KG1 (cell line): ENCODE measurements around the gene TXNRD1.
"Not testable (repeated sequence)": the region's sequence is repeated elsewhere in the genome, so short reads cannot be mapped to it uniquely, and the experiment has no call there.

ENCODE experiments used
- DNase-seq: peaks from one replicate; lab custom pipeline; 2025; lab: John Stamatoyannopoulos, UW

TXNRD1 gene

DNA sequence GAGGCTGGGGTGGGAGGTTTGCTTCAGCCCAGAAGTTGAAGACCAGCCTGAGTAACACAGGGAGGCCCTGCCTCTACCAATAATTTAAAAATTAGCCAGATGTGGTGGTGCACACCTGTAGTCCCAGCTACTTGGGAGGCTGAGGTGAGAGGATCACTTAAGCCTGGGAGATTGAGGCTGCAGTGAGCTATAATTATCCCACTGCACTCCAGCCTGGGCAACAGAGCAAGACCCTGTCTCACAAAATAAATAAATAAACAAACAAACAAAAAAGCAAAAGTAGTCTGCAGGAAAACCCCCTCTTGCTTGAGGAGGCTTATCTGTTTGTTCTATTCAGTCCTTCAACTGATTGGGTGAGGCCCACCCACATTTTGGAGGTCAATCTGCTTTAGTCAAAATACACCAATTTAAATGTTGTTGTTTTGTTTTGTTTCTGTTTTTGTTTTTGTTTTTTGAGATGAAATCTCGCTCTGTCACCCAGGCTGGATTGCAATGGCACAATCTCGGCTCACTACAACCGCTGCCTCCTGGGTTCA lies 24.9 kb upstream of the TXNRD1 start:
- no peak for DNase-seq

DNA sequence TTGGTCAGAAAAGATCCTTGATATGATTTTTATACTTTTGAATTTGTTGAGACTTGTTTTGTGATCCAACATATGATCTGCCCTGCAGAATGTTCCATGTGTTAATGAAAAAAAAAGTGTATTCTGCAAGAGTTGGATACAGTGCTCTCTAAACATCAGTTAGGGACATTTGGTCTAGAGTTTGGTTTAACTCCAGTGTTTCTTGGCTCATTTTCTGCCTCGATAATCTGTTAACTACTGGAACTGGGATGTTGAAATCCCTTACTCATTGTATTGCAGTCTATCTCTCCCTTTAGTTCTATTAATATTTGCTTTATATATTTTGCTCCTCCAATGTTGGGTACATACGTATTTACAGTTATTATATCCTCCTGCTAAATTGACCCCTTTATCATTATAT lies 18.3 kb upstream of the TXNRD1 start:
- no peak for DNase-seq

DNA sequence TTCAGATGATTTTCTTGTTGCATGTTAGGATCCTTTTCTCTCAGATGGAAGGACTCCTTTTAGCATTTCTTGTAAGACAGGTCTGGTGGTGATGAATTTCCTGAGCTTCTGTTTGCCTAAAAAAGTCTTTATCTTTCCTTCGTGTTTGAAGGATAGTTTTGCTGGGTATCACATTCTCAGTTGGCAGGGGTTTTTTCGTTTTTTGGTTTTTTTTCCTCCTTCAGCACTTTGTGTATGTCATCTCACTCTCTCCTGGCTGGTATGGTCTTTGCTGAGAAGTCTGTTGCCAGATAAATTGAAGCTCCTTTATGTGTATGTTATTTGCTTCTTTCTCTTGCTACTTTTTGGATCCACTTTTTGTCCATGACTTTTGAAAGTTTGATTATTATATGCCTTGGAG lies 15.6 kb upstream of the TXNRD1 start:
- no peak for DNase-seq

DNA sequence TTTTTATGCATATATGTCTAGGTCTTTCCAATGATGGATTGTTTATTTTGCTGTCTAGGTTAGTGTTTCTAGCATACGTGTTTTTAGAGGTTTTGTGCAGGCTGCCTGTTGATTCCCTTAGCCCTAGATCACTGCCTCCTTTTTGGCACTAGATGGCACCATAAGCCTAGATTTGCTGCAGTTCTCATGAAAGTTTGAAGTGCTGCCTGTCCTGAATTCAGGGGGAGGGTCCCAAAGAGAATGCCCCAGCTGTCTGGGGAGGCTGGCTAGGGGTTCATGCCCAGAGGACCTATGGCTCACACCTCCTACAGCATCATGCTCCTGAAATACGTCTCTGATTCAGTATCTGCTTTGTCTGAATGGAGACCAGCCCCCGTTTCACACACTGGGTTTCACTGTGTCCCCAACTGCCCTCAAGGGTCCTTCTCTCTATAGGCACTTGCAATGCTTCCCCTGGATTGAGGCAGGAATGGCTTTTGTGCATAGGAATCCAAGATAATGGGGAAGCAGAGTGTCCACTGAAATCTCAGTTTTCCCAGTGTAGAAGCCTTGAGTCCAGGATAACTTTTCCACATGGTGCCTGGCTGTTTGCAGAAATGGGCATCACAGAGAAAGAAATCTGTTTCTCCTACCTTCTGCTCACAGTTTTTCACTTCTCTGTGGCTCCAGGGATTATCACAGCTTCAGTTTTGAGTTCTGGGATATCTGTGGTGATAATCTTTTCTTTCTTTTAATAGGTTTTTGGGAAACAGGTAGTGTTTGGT lies 14.2 kb upstream of the TXNRD1 start:
- DNase-seq = peak; percentile 43

DNA sequence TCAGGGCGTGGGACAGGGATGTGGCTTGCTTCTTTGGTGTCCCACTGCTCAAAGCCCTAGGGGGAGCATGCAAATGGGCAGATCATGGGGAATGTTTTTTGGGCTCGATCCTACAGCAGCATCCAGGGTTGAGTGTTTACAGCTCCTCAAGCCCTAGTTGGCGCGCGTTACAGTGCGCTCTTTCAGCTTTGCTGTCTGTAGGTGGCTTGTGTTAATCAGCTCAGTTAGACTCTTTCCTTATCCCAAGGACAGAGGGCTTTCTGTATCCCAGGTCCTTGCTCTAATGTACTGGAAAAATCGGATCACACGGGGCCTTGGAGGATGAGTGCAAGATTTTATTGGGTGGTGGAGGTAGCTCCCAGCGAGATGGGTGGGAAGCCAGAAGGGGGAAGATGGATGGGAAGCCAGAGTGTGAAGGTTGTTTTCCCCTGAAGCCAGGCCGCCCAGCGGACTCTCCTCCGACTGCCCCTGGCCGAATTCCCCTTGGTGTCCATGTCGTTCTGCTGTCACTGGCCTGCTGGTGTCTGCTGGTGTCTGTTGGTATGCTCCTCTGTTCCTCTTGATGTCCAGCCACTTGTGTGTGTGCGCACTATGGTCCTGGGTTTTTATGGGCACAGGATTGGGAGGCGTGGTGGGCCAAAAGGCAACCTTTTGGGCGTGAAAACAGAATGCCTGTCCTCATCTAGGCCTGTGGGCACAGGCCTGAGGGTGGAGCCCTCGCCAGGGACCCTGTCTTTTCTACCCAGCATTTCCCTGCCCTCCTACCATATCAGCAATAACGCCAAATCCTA lies 10.7 kb upstream of the TXNRD1 start:
- DNase-seq = no peak

DNA sequence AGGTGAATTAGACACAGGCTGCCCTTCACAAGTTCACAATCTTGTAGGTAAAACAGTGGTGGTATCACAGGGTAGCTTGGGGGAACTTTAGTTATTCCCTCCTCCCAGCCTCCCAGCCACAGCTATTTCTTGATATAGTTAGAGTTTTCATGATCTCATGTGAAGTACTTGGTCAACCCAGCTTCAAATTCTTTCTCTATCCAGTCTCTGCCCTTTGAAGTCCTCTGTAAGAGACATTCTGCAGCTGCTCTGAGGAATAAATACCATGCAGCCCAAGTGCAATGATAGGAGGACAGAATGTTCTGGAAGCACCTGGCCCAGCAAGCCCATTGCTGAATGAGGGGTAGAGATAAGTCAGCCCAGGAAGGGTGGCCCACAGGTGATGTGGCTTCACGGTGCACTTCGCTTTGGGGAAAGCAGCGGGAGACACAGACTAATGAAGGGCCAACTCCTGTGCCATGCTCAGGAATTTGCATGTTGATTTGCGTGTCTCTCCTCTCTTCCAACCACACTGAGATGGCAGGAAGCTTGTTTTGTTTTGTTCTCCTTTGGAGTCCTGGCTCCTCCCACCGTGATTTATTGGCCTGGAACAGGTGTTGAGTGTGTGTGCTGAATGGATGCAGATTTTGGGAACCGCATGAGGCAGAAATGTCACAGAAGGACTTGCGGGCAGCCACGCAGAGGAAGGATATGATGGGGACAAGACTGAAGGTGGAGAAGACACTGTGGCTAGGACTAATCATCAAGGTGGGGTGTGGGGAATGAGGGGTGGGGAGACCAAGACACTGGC lies 8.0 kb upstream of the TXNRD1 start:
- DNase-seq = no peak

DNA sequence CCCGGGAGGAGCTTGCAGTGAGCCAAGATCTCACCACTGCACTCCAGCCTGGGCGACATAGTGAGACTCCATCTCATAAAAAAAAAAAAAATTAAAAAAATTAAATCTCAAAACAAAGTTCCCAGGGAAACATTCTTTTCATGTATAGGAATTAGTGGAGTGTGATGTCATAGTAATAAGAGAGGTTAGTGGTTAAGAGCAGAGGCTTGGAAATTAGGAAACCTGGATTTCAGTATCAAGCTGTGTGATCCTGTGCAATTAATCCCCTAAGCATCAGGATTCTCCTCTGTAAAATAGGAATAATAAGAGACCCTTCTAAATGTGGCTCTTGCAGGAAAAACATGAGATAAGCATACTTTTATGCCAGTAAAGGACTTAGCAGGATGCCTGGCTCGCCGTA lies 3.1 kb upstream of the TXNRD1 start:
- DNase-seq = no peak

DNA sequence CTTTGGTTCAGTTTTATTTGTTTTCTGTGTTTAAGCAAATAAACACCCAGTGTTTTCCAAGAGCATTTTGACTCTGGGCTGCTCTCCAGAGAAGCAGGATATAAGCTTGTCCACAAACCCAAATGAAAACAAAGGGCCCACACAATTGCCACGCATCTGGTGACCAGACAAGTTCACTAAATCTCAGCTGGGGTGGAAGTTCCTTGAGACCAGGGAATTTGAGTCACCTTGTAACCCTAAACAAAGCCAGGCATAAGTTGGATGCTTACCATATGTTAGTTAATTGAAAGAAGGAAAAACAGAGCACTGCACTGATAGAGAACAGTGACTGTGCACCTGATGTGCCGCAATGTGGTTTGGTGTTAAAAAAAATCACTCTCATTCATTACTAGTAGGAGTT lies 1.6 kb upstream of the TXNRD1 start:
- no peak for DNase-seq

DNA sequence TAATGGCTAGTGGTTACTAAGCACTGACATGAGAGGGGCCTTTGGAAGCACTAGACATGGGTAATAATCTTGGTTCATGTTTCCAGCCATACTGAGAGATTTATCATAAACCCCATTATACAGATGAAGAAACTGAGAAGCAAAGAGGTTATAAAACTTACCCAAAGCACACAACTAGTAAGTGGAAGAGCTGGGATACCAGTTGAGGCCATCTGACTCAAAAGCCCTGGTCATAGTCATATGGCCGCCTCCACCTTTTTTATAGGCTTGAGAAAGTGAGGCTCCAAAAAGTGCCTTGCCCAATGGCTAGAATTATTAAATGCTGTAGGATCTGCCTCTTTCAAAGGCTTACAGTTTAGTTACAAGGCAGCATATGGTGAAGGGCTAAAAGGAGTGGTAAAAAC lies 944 bp downstream of the TXNRD1 start:
- no peak for DNase-seq

DNA sequence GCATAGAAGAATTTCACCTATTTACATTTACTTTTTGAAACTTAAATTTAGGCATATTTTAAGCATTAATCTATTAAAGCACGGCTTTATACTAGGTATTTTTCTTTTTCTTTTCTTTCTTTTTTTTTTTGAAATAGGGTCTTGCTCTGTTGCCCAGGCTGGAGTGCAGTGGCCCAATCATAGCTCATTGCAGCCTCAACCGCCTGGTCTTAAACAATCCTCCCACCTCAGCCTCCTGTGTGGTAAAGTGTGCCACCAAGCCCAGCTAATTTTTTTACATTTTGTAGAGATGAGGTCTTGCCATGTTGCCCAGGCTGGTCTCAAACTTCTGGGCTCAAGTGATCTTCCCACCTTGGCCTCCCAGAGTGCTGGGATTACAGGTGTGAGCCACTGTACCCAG lies 2.9 kb downstream of the TXNRD1 start:
- DNase-seq = not testable (repeated sequence)

DNA sequence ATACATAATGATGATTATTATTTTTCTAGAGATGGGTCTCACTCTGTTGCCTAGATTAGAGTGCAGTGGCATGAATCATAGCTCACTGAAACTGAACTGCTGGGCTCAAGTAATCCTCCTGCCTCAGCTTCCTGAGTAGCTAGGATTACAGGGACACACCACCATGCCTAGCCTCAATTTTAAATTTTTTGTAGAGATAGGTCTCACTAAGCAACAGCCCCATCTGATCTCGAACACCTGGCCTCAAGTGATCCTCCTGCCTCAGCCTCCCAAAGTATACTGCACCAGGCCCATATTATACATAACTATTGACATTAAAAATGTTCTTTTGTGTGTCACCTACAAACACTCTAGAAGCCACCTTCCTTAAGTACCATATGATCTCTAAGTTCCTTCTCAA lies 3.4 kb downstream of the TXNRD1 start:
- DNase-seq = no peak

DNA sequence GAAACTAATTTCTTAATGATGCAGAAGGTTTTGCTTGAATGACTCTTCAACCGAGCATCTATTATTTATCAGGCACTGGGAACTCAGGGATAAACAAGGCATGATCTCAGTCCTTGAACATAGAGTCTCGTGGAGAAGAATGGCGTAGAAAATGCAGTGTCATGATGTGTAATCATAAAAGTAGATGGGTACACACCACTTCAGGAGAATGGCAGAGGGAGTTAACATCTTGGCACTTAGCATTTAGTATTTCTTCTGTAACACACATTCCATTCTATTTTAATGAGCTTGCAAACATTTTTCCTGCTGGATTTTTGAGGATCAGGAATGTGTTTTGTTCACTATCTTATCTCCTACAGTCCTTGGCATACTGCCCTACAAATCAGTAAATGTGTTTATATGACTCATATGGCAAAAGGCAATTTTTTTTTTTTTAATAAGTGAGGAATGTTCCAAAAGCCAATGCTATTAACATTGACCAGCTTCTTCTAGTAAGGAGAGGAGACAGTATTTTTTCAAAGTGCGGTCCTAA lies 3.8 kb downstream of the TXNRD1 start:
- DNase-seq = no peak

DNA sequence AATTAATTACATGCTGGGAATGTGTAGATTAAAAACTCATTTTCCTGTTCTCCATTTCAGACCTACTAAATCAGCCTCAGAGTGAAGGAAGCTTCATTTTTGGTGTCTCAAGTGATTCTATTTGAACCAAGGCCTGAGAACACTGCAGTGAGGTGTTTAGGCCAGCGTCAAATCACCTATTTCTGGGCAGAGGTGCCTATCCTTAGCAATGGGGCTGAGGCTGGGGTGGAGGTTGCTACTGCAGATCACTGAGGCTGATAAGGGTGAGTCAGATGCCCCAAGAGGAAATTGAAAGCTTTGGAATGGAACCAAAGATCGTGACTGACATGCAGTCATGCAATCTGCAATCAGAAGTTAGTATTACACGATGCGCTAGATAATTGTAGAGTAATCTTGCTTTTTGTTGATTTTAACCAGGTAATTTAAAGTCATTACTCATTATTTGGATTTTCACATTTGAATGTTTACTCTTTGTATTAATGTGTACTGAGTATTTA lies 4.4 kb downstream of the TXNRD1 start:
- DNase-seq = no peak

DNA sequence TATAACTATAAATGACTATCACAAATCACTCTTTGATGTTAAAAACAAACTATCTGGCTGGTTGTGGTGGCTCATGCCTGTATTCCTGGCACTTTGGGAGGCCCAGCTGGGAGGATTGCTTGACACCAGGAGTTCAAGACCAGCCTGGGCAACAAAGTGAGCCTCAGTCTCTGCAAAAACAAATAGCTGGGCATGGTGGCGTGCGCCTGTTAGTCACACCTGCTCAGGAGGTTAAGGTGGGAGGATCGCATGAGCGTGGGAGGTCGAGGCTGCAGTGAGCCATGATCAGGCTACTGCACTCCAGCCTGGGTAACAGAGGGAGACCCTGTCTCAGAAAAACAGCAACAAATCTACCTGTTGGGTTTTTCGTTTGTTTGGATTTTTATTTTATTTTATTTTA lies 5.4 kb downstream of the TXNRD1 start:
- DNase-seq = no peak

DNA sequence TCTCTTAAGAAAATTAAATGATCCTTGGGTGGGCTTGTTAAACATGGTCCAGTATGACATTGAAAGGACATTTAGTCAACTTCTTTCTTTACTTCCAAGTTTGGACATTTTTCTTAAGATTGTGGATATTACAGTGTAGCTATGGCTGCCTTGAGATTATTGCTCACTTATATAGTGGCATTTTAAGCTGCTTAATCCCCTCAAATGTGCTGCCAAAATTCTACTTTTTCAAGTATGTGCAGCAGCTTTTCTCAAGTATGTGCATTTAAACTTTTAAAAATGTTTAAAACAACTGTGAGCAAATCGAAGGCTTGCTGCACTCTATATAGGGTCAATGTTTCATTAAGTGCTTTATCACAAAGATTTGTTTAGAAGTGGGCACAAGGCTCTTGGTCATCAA lies 7.4 kb downstream of the TXNRD1 start:
- DNase-seq = no peak

DNA sequence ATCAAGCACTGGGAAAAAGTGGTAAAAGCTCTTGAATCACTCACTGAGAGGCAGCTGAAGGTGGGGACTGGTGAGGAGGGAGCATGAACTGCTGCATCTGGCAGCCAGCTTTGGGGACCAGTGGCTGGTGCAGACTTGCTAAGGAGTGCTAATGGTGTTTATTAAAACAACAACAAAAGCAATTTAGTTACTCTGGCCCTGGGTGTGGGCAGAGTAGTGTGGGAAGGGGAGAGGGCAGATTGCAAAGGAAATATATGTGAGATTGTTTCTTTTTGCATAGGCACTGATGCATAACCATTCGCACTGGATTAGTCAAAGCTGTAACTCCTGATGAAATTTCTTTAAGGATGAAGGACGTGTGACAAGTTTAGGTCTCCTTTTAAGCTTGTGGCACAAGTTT lies 8.1 kb downstream of the TXNRD1 start:
- no peak for DNase-seq

DNA sequence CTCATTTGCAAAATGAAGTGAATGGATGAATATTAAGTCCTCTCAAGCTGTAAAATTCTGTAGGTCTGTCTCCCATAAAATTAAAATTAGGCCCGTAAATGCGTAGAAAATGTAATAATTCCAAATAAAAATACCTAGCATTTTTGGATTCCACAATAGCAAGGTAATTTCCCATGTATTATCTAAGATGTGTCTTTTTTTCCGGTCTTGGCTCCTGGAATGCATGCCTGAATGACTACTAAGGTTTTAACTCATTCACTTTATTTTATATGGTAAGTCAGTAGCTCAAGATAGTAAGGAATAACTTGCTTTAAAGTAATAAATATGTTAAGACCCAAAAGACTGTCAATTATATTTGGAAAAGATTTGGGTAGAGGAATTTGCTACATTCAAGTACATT lies 11.1 kb downstream of the TXNRD1 start:
- DNase-seq = no peak

DNA sequence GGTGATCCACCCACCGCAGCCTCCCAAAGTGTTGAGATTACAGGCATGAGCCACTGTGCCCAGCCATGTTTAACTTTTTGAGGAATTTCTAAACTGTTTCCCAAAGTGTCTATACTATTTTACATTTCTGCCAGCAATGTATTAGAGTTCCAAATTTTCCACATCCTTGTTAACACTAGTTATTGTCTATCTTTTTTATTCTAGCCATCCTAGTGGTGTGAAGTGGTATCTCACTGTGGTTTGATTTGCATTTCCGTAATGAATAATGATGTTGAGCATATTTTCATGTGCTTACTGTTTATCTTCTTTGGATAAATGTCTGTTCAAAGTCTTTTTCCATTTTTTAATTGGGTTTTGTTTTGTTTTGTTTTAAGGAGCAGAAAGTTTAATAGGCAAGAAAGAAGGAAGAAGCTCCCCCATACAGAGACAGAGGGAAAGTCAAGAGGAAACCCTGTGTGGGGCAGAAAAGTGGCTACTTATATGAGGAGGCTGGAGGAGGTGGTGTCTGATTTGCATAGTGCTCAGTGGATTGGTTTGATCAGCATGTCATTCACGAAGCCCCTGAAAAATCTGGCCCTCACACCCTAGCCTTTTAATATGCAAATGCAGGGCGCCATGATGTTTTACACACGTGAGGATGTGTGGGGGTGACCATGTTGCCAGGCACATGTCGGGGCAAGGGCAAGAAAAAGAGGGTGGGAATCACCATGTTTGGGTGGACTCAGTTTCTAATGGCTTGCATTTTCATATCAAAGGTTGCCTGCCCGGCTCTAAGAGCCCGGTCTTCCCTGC lies 14.9 kb downstream of the TXNRD1 start:
- DNase-seq = no peak

DNA sequence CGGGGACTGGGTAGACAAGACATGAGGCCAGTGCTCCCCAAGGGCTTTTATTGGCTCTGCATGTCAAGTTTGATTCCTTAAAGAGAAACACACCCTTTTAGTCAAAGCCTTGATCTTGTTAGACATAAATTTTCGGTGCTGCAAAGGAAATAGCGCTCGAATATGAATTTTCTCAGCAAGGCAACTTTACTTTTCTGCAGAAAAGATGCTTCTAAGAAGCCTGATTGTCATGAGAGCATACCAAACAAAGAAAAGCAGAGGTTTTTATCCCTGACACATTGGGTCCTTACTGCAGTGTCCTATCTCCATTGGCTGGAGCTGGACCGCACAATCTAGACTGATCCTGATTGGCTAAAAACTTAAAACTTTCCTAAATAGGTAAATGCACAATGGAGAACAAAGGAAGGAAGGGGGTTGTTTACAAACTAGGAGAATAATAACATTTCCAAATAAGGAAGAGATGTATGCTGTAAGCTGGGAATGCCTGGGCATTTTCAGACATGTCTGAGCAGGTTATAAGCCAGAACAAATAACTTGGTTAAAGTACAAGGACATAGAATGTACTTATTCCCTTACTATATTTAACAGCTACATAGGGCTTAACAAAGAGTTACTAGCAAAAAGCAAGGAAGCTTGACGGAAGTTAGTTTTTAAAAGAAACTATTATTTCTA lies 17.2 kb downstream of the TXNRD1 start:
- DNase-seq = no peak

DNA sequence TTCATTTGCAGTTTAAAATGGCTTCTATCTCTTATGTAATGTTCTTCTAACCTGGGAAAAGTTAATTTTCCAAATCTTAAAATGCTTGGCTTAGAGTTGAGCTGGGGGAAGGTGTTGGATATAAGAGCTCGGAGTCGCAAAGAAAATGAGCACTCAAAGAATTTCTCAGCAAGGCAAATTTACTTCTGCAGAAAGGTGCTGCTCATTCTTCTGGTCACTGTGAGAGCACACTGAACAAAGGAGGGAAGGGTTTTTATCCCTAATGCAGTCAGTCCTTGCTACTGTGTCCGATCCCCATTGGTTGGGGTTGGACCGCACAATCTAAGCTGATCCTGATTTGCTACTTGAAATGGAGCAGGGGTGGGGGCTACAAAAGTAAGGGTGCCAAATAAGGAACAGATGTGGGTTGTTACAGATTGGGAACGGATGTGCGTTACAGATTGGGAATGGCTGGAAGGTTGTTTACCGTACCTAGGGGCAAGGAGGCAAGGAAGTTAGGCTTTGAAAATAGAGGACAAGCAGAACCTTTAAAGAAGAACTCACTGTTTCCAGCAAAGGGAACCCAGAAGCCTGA lies 19.4 kb downstream of the TXNRD1 start:
- DNase-seq = no peak
